ENCODE data around the gene OR6F1. TPM values are rescaled to one million over a fixed set of nuclear protein-coding genes. Genes with fewer than 3 reads are reported as not detected.
A peak's percentile ranks its signal among the peaks of the same experiment; 100 is the strongest.
"Not testable (repeated sequence)": the region's sequence is repeated elsewhere in the genome, so short reads cannot be mapped to it uniquely, and the experiment has no call there.

The OR6F1 gene
- total RNA-seq: not detected
- long read RNA-seq: 0 reads

- Histone ChIP-seq H3K36me3 (no peaks in the 10 kb centered on the region), H3K4me3 (no peak within 1 kb of the TSS), H3K9me3 (peaks cover 9% of the 10 kb centered on the region), H3K27me3 (ENCODE audit: low read depth) (no peaks in the 10 kb centered on the region), H3K27ac (no peak within 1 kb of the TSS), H3K4me1 (no peaks in the 10 kb centered on the region)
- DNase-seq (no peak), ATAC-seq (no peak)
- TF ChIP-seq, protein P1, sequence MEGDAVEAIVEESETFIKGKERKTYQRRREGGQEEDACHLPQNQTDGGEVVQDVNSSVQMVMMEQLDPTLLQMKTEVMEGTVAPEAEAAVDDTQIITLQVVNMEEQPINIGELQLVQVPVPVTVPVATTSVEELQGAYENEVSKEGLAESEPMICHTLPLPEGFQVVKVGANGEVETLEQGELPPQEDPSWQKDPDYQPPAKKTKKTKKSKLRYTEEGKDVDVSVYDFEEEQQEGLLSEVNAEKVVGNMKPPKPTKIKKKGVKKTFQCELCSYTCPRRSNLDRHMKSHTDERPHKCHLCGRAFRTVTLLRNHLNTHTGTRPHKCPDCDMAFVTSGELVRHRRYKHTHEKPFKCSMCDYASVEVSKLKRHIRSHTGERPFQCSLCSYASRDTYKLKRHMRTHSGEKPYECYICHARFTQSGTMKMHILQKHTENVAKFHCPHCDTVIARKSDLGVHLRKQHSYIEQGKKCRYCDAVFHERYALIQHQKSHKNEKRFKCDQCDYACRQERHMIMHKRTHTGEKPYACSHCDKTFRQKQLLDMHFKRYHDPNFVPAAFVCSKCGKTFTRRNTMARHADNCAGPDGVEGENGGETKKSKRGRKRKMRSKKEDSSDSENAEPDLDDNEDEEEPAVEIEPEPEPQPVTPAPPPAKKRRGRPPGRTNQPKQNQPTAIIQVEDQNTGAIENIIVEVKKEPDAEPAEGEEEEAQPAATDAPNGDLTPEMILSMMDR (IDR thresholded peaks at IDR 0.05): no peak
- intact Hi-C loops (cut with DNase I): no loop called here
These were observed at the start of gene OR6F1 for GRCh38 chr1:247716546-247716945. TSS of gene OR6F1 (minus strand) at chr1:247716646. CDS start at chr1:247712755, 3,891 bp downstream.

DNA sequence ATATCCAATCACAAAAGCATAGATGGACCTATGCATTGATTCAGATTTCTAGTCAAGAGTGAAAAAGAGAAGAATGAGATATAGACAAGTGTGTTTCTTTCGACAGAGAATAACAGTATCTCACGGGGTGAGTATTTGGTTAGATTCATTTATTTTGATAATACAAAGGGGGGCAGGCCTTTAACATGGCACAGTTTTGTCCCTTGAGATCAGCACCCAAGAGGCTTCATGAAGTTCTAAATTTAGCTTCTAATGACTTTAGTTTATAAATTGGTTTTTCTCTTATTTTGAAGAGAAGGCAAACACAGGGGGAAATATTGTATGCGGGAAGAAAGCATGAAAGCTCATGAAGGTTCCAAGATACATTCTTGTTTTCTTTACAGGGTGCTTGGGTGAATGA, 44.0 kb upstream of the OR6F1 start, which contains the start of gene OR1C1:
OR1C1 (minus strand) TSS at position 101 of the 400 bp plus-strand sequence. CDS start 2,150 bp downstream, outside the sequence.
- Histone ChIP-seq H3K4me1 (no peaks in the 10 kb centered on the region), H3K9me3 (no peaks in the 10 kb centered on the region), H3K27me3 (ENCODE audit: low read depth) (no peaks in the 10 kb centered on the region), H3K4me3 (no peak within 1 kb of the TSS), H3K36me3 (no peaks in the 10 kb centered on the region), H3K27ac (no peak within 1 kb of the TSS)
- DNase-seq (no peak), ATAC-seq (no peak)
- intact Hi-C loops (cut with DNase I): no loop called here
- TF ChIP-seq, protein P1 (IDR thresholded peaks at IDR 0.05): no peak

DNA sequence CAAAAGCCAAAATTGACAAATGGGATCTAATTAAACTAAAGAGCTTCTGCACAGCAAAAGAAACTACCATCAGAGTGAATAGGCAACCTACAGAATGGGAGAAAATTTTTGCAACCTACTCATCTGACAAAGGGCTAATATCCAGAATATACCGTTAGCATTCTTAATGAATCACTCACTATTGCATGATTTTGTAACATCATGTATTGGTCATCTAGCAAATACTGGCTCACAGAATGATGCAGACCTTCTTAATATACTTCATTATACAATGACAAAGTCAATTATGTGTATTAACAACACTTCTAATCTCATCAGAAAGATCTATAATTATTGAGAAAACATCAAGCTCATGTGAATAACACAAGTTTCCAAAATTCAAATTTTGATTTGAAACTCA, 37.9 kb upstream of the OR6F1 start:
- H3K27ac ChIP-seq; H3K36me3 ChIP-seq; H3K4me3 ChIP-seq; H3K9me3 ChIP-seq; H3K27me3 ChIP-seq (ENCODE audit: low read depth); DNase-seq; intact Hi-C loops (cut with DNase I); H3K4me1 ChIP-seq; ATAC-seq: not testable (repeated sequence)

DNA sequence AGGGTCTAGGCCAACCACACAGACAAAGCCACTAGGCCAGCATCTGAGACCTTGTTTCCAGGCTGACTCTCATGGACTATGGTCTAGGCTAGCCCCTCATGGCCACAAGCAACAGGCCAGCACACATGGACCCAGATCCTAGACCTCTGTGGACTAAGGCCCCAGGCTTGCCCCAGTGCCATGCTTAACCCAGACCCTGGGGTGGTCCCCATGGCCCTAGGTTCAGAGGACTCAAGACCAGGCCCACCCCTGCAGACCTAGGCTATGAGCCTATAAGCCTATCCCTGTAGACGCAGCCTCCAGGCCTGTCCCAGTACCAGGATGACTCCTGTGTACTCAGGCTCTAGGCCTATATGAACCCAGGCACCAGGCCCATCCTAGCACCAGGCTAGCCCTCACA, 33.4 kb upstream of the OR6F1 start:
- Histone ChIP-seq H3K9me3 (peaks cover 5% of the 10 kb centered on the region), H3K36me3 (no peaks in the 10 kb centered on the region), H3K27me3 (ENCODE audit: low read depth) (no peaks in the 10 kb centered on the region), H3K4me3 (no peak overlapping the region), H3K4me1 (no peaks in the 10 kb centered on the region), H3K27ac (no peak overlapping the region)
- TF ChIP-seq, protein P1 (IDR thresholded peaks at IDR 0.05): no peak
- peak in 1 of 2 donors; percentile 43 for ATAC-seq
- intact Hi-C loops (cut with DNase I): no loop called here
- no peak for DNase-seq

- H3K27ac ChIP-seq: no peak within 1 kb of the TSS
- intact Hi-C loops (cut with DNase I): no loop called here
- H3K4me3 ChIP-seq: no peak within 1 kb of the TSS
- no peaks in the 10 kb centered on the region for H3K27me3 ChIP-seq (ENCODE audit: low read depth)
- TF ChIP-seq, protein P1 (IDR thresholded peaks at IDR 0.05): no peak
- no peaks in the 10 kb centered on the region for H3K4me1 ChIP-seq
- H3K36me3 ChIP-seq: no peaks in the 10 kb centered on the region
- no peak for ATAC-seq
- DNase-seq: no peak
- peaks cover 5% of the 10 kb centered on the region for H3K9me3 ChIP-seq
These were observed 31.6 kb upstream of the OR6F1 start, which contains the start of gene OR14A2 for GRCh38 chr1:247748041-247748440. TSS of gene OR14A2 (minus strand) at chr1:247748141.

DNA sequence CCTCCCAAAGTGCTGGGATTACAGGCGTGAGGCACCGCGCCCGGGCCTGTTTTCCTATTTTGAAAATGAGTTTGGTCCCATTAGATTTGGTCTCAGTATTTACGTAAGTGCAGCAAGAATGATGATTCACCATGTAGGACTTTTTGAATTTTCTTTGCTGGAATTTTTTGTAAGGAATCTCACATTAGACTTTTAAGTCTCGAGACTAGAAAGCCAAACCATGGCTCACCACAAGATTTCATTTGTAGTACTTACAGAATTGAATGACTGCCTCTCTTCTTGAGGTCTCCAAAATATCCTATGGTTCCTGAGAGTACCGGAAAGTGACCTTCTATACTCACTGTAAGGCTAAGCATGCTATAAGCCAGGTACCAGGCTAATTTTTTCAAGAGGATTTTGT, 31.2 kb upstream of the OR6F1 start:
- no peaks in the 10 kb centered on the region for H3K27me3 ChIP-seq (ENCODE audit: low read depth)
- no peaks in the 10 kb centered on the region for H3K4me1 ChIP-seq
- no peak overlapping the region for H3K27ac ChIP-seq
- DNase-seq: no peak
- peaks cover 5% of the 10 kb centered on the region for H3K9me3 ChIP-seq
- intact Hi-C loops (cut with DNase I): no loop called here
- no peaks in the 10 kb centered on the region for H3K36me3 ChIP-seq
- no peak overlapping the region for H3K4me3 ChIP-seq
- no peak for ATAC-seq
- TF ChIP-seq, protein P1 (IDR thresholded peaks at IDR 0.05): no peak
